Measurements from ENCODE around the gene C16orf90.
"Not testable (repeated sequence)": the region's sequence is repeated elsewhere in the genome, so short reads cannot be mapped to it uniquely, and the experiment has no call there.

The C16orf90 gene

GRCh38 chr16:3527216-3527829 is 32.0 kb upstream of the C16orf90 start:
- not testable (repeated sequence) for H3K9me3 Mint-ChIP-seq; H3K4me1 Mint-ChIP-seq; H3K27ac Mint-ChIP-seq; H3K4me3 Mint-ChIP-seq; H3K27me3 Mint-ChIP-seq (ENCODE audit: low read depth)
- H3K36me3 Mint-ChIP-seq (ENCODE audit: low read depth): peaks cover 86% of the 10 kb centered on the region
- peak; percentile 25 to 50 (median 38) for TF ChIP-seq CTCF (IDR thresholded peaks at IDR 0.05; ENCODE audit: unreplicated experiment in 3 of 3)

DNA sequence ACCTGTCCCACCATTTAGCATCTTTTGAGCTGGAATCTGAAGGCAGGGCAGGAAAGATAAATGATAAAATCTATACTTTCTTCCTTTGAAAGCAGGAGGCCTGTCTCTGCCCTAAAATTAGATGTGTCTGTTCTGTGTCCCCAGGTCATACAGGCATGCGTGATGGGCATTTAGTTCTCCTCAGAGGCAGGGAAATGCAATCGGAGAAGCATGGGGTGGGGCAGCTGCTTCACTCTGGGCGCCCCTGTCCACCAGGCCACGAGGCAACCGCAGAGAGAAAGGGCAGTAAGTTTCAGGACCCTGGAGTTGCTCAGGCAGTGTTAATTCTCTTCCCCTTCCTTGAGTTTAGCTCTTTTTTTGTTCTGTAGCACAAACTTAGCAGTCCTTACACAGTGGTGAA is 30.7 kb upstream of the C16orf90 start:
- H3K36me3 Mint-ChIP-seq (ENCODE audit: low read depth): peaks cover 76% of the 10 kb centered on the region
- no peak overlapping the region for H3K4me3 Mint-ChIP-seq
- no peak overlapping the region for H3K27ac Mint-ChIP-seq
- no peaks in the 10 kb centered on the region for H3K9me3 Mint-ChIP-seq
- no peak for TF ChIP-seq CTCF (IDR thresholded peaks at IDR 0.05; ENCODE audit: unreplicated experiment in 3 of 3)
- peaks cover 1% of the 10 kb centered on the region for H3K4me1 Mint-ChIP-seq
- no peaks in the 10 kb centered on the region for H3K27me3 Mint-ChIP-seq (ENCODE audit: low read depth)

DNA sequence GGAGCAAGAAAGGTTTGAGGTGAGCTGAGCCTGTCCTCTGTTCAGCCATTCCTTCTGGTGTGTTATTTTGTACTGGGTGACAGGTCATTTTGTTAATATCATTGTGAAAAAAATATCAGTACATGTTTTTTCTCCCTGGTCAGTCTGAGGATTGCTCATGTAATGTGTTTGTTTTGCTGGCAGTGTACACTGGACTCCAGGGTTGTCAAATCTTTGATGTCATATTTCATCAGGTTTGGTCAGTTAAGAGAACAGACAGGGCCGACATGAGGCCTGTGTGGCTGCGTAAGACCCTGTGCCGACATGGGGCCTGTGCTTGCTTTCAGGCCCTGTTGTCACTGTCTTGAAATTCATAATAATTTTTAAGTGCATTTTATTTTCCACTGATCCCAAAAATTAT is 28.0 kb upstream of the C16orf90 start:
- H3K27me3 Mint-ChIP-seq (ENCODE audit: low read depth): no peaks in the 10 kb centered on the region
- TF ChIP-seq CTCF (IDR thresholded peaks at IDR 0.05; ENCODE audit: unreplicated experiment in 3 of 3): no peak
- H3K4me1 Mint-ChIP-seq: peaks cover 20% of the 10 kb centered on the region
- H3K36me3 Mint-ChIP-seq (ENCODE audit: low read depth): peaks cover 76% of the 10 kb centered on the region
- no peak overlapping the region for H3K4me3 Mint-ChIP-seq
- H3K27ac Mint-ChIP-seq: peak overlapping the region in 1 of 3 experiments; percentile 20
- H3K9me3 Mint-ChIP-seq: no peaks in the 10 kb centered on the region

GRCh38 chr16:3520841-3521240 is 25.6 kb upstream of the C16orf90 start:
- Mint-ChIP-seq H3K4me1 (peaks cover 31% of the 10 kb centered on the region), H3K4me3 (peak overlapping the region; percentile 32 to 61 (median 47)), H3K27ac (peak overlapping the region; percentile 84 to 97 (median 96)), H3K36me3 (ENCODE audit: low read depth) (peaks cover 70% of the 10 kb centered on the region), H3K27me3 (ENCODE audit: low read depth) (no peaks in the 10 kb centered on the region), H3K9me3 (no peaks in the 10 kb centered on the region)
- no peak for TF ChIP-seq CTCF (IDR thresholded peaks at IDR 0.05; ENCODE audit: unreplicated experiment in 3 of 3)

GRCh38 chr16:3520413-3520812 is 25.1 kb upstream of the C16orf90 start:
- no peaks in the 10 kb centered on the region for H3K9me3 Mint-ChIP-seq
- H3K36me3 Mint-ChIP-seq (ENCODE audit: low read depth): peaks cover 69% of the 10 kb centered on the region
- H3K4me3 Mint-ChIP-seq: peak overlapping the region; percentile 32 to 61 (median 47)
- peaks cover 31% of the 10 kb centered on the region for H3K4me1 Mint-ChIP-seq
- no peaks in the 10 kb centered on the region for H3K27me3 Mint-ChIP-seq (ENCODE audit: low read depth)
- no peak for TF ChIP-seq CTCF (IDR thresholded peaks at IDR 0.05; ENCODE audit: unreplicated experiment in 3 of 3)
- H3K27ac Mint-ChIP-seq: peak overlapping the region; percentile 84 to 97 (median 96)

DNA sequence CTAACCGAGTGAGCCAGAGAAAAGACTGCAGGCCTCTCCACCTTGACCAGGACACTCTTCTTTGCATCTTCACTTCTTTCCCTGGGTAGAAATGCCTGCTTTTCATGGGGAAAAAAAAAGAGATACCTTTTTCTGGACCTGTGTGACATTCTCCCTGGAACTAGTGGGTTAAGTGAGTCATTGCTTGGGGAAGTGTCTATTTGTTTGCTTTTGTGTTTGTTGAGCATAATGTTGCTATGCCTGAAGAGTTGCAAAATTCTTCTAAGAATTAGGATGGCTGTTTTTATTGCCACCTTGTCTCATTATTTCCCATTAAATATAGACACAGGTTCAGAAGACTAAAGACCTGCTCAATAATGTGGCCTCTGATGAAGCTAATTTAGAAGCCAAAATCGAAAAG is 24.3 kb upstream of the C16orf90 start:
- no peaks in the 10 kb centered on the region for H3K27me3 Mint-ChIP-seq (ENCODE audit: low read depth)
- no peak for TF ChIP-seq CTCF (IDR thresholded peaks at IDR 0.05; ENCODE audit: unreplicated experiment in 3 of 3)

More for the DNA sequence above, 24.3 kb upstream of the C16orf90 start:
- H3K27ac Mint-ChIP-seq: peak overlapping the region; percentile 84 to 97 (median 96)
- peaks cover 31% of the 10 kb centered on the region for H3K4me1 Mint-ChIP-seq
- H3K36me3 Mint-ChIP-seq (ENCODE audit: low read depth): peaks cover 69% of the 10 kb centered on the region
- no peak overlapping the region for H3K4me3 Mint-ChIP-seq
- no peaks in the 10 kb centered on the region for H3K9me3 Mint-ChIP-seq
